HepG2 (cell line): ENCODE data around the gene DNAI4. TPM values are rescaled to one million over a fixed set of nuclear protein-coding genes. Genes with fewer than 3 reads are reported as not detected.

Experiments
- CBX5 ChIP-seq: sonication (generic); formaldehyde crosslinking; IDR thresholded peaks from 2 replicates; pipeline ENCODE4 v1.4.0; 2020; ENCODE audit warnings: missing genetic modification reagents, borderline replicate concordance
- DDIT3 ChIP-seq: sonication (generic); formaldehyde crosslinking; IDR thresholded peaks from 2 replicates; pipeline ENCODE4 v1.4.0; 2020; ENCODE audit warnings: mild to moderate bottlenecking, missing genetic modification reagents
- ELF3 ChIP-seq: IDR thresholded peaks from 2 replicates; pipeline ENCODE4 v1.6.1; 2016; ENCODE audit warnings: missing genetic modification reagents, missing compliant biosample characterization
- FOXP1 ChIP-seq, 2 experiments: fragments of 450-650 bp in 1 of 2; IDR thresholded peaks; 2 replicates each; pipeline ENCODE4 v1.6.1; 2017 to 2018; ENCODE audit warnings: antibody characterized with exemption in 1 of 2
- GRHL1 ChIP-seq: sonication (generic); formaldehyde crosslinking; conservative IDR thresholded peaks from 2 replicates; pipeline ENCODE4 v1.8.0; 2022; ENCODE audit warnings: missing genetic modification reagents
- KLF11 ChIP-seq: IDR thresholded peaks from 2 replicates; pipeline ENCODE4 v1.6.1; 2016; ENCODE audit warnings: missing compliant biosample characterization
- LRRFIP1 ChIP-seq: sonication (generic); formaldehyde crosslinking; conservative IDR thresholded peaks from 2 replicates; pipeline ENCODE4 v1.4.0; 2020; ENCODE audit warnings: missing genetic modification reagents
- MXD4 ChIP-seq: IDR thresholded peaks from 2 replicates; pipeline ENCODE4 v1.6.1; 2016; ENCODE audit warnings: mild to moderate bottlenecking, missing biosample characterization, missing genetic modification reagents
- NRL ChIP-seq: sonication (generic); formaldehyde crosslinking; IDR thresholded peaks from 2 replicates; pipeline ENCODE4 v1.5.0; 2020; ENCODE audit warnings: missing genetic modification reagents, mild to moderate bottlenecking, moderate library complexity, borderline replicate concordance
- PREB ChIP-seq: sonication (generic); formaldehyde crosslinking; IDR thresholded peaks from 2 replicates; pipeline ENCODE4 v1.4.0; 2020; ENCODE audit warnings: missing genetic modification reagents
- SAP130 ChIP-seq: IDR thresholded peaks from 2 replicates; pipeline ENCODE4 v1.6.1; 2016; ENCODE audit warnings: low read depth
- TBP ChIP-seq: sonication (generic); formaldehyde crosslinking; IDR thresholded peaks from 2 replicates; pipeline ENCODE4 v1.5.0; 2020; ENCODE audit warnings: missing genetic modification reagents
- ZFY ChIP-seq: sonication (generic); formaldehyde crosslinking; IDR thresholded peaks from 2 replicates; pipeline ENCODE4 v1.4.0; 2020; ENCODE audit warnings: missing genetic modification reagents
- ZNF138 ChIP-seq: sonication (generic); formaldehyde crosslinking; IDR thresholded peaks from 2 replicates; pipeline ENCODE4 v1.5.0; 2020; ENCODE audit warnings: mild to moderate bottlenecking, low read depth, missing genetic modification reagents
- ZNF281 ChIP-seq: sonication (generic); formaldehyde crosslinking; IDR thresholded peaks from 2 replicates; pipeline ENCODE4 v1.4.0; 2020; ENCODE audit warnings: missing genetic modification reagents, borderline replicate concordance
- ZNF674 ChIP-seq: sonication (generic); formaldehyde crosslinking; IDR thresholded peaks from 2 replicates; pipeline ENCODE4 v1.5.0; 2020; ENCODE audit warnings: low read depth, mild to moderate bottlenecking, missing genetic modification reagents
- ZUFSP ChIP-seq: sonication (generic); formaldehyde crosslinking; IDR thresholded peaks from 2 replicates; pipeline ENCODE4 v1.9.0; 2021; ENCODE audit warnings: missing genetic modification reagents, mild to moderate bottlenecking, borderline replicate concordance
- ZZZ3 ChIP-seq: sonication (generic); formaldehyde crosslinking; IDR thresholded peaks from 2 replicates; pipeline ENCODE4 v1.4.0; 2020; ENCODE audit warnings: missing genetic modification reagents, mild to moderate bottlenecking, borderline replicate concordance
- polyA plus RNA-seq, 8 experiments: library from polyadenylated mRNA; depleted of rRNA in 3 of 8; stranded (reverse) in 7 of 8; unstranded in 1 of 8; fragments of >200 nt; fragmentation: Illumina TruSeq in 4 of 8; extraction: Trizol in 4 of 8; gene quantifications; 2 replicates each; pipeline versions ENCODE4 v1.2.1 to v1.2.3, GENCODE V29; 2011 to 2016; ENCODE audit warnings: low read depth in 4 of 8, missing spikeins in 1 of 8, mixed read lengths in 1 of 8; ENCODE audit not compliant: insufficient read depth in 1 of 8
- total RNA-seq, 5 experiments: library from RNA; depleted of rRNA; stranded (reverse); fragments of >200 nt; fragmentation: Illumina TruSeq; extraction: Trizol; gene quantifications; 2 replicates each; pipeline ENCODE4 v1.2.3, GENCODE V29; 2016; ENCODE audit warnings: low read depth in 1 of 5

DNAI4 gene
- total and polyA plus RNA-seq, 2 of the 13 experiments (the other 11 are each of a cell fraction or from before 2014, with no cell fraction given): 0.04 to 0.08 TPM

GRCh38 chr1:66924756-66925557, at the start of gene DNAI4, which contains the start of gene MIER1 (continued):
- TF ChIP-seq GRHL1 (CRISPR knock-in tag) (no peak), ZNF138 (no peak), ELF3 (CRISPR knock-in tag) (peak; percentile 52; the same call in 1 of the 2 replicates), SAP130 (CRISPR knock-in tag) (peak; percentile 86), LRRFIP1 (0 out of 2 replicates have a peak, but pooled peaks have one; percentile 2), NRL (CRISPR knock-in tag) (peak; percentile 89), CBX5 (CRISPR knock-in tag) (peak; percentile 80; the same call in 1 of the 2 replicates), ZUFSP (no peak), KLF11 (no peak), MXD4 (CRISPR knock-in tag) (peak; percentile 75), ZNF674 (no peak), ZNF281 (CRISPR knock-in tag) (peak; percentile 96), FOXP1 (IDR thresholded peaks at IDR 0.05) (no peak), FOXP1 (CRISPR knock-in tag; IDR thresholded peaks at IDR 0.05) (no peak), ZZZ3 (CRISPR knock-in tag) (no peak; the same call in 1 of the 2 replicates), TBP (no peak), DDIT3 (no peak), PREB (CRISPR knock-in tag) (no peak), ZFY (peak; percentile 69)
